Panc1 (cell line): Measurements from ENCODE around the gene FAM13C. TPM values are rescaled to one million over a fixed set of nuclear protein-coding genes. Genes with fewer than 3 reads are reported as not detected.

Experiments
- ATAC-seq: fragments of 200-7000 bp; cut with Tn5 transposase; 2 replicates; pipeline ENCODE4 v1.9.1; 2020; ENCODE audit warnings: mild to moderate bottlenecking, moderate library complexity
- BruUV-seq: library from RNA; stranded (reverse); fragments of 400-500 nt; replicated peaks from 2 replicates; lab custom pipeline; 2021; lab: Mats Ljungman, UMichigan
- CTCF ChIA-PET: fragments of 300-600 bp; sonication (Branson Sonifier 250); formaldehyde crosslinking; loops from one replicate; lab custom pipeline; 2022; ENCODE audit warnings: antibody characterized with exemption; lab: Charles Lee
- POLR2A ChIA-PET: fragments of 300-600 bp; sonication (Branson Sonifier 250); formaldehyde crosslinking; loops from one replicate; lab custom pipeline; 2022; ENCODE audit warnings: antibody characterized with exemption; lab: Charles Lee
- DNase-seq: peaks from one replicate; pipeline ENCODE4 v3.0.0-alpha.2; 2010; ENCODE audit warnings: low read depth, low spot score
- H3K27ac ChIP-seq: 2 replicates; pipeline ENCODE4 v1.5.1; 2011; ENCODE audit warnings: mild to moderate bottlenecking, low read length, inconsistent platforms
- H3K27me3 ChIP-seq: fragments of 200-500 bp; sonication (Bioruptor generic); 2 replicates; pipeline ENCODE4 v1.6.0; 2014; ENCODE audit warnings: low read length, inconsistent platforms; ENCODE audit not compliant: control insufficient read depth, insufficient read depth
- H3K36me3 ChIP-seq: fragments of 200-500 bp; sonication (Bioruptor generic); 2 replicates; pipeline ENCODE4 v1.5.1; 2014; ENCODE audit warnings: inconsistent platforms, mild to moderate bottlenecking, low read length, moderate library complexity; ENCODE audit not compliant: control insufficient read depth, insufficient read depth
- H3K4me1 ChIP-seq: 2 replicates; pipeline ENCODE4 v1.5.1; 2011; ENCODE audit warnings: inconsistent platforms, mild to moderate bottlenecking, low read length, moderate library complexity; ENCODE audit not compliant: control insufficient read depth, insufficient read depth
- H3K4me3 ChIP-seq, 2 experiments: 2 replicates each; pipeline ENCODE4 v1.5.1; 2011 to 2012; ENCODE audit warnings: low read depth in 2 of 2, low read length in 2 of 2, mild to moderate bottlenecking in 2 of 2, inconsistent platforms in 1 of 2, moderate library complexity in 1 of 2
- H3K9me3 ChIP-seq: fragments of 200-500 bp; sonication (Bioruptor generic); 2 replicates; pipeline ENCODE4 v1.5.1; 2014; ENCODE audit warnings: low read depth, mild to moderate bottlenecking, inconsistent platforms, low read length, moderate library complexity; ENCODE audit not compliant: control insufficient read depth, insufficient read depth
- POLR2AphosphoS5 ChIP-seq: IDR thresholded peaks from 2 replicates; pipeline ENCODE4 v1.6.1; 2012; ENCODE audit warnings: mild to moderate bottlenecking, low read depth, low read length, moderate library complexity
- SIN3A ChIP-seq: IDR thresholded peaks from 2 replicates; pipeline ENCODE4 v1.6.1; 2012; ENCODE audit warnings: low read depth, mild to moderate bottlenecking, low read length, moderate library complexity, borderline replicate concordance; ENCODE audit not compliant: insufficient read depth
- TCF7L2 ChIP-seq: IDR thresholded peaks from 2 replicates; pipeline ENCODE4 v1.6.1; 2011; ENCODE audit warnings: mild to moderate bottlenecking, low read depth, low read length, inconsistent platforms
- in situ Hi-C: cut with HindIII; loops from 2 replicates; pipeline ENCODE4 v1.10.0; 2016; ENCODE audit warnings: low sequenced_read_pairs, low pct_unique_long_range_greater_than_20kb
- intact Hi-C: fragments of 100-400 bp; cut with micrococcal nuclease; formaldehyde crosslinking; loops from one replicate; pipeline ENCODE4 v1.10.0; 2022; ENCODE audit not compliant: unreplicated experiment
- total RNA-seq: library from RNA; stranded (reverse); gene quantifications from one replicate; pipeline ENCODE4 v1.2.1, GENCODE V29; 2021; ENCODE audit not compliant: unreplicated experiment
- TF ChIP-seq, protein P1 (sequence below): fragments of 450-650 bp; IDR thresholded peaks from 2 replicates; pipeline ENCODE4 v1.5.1; 2017; ENCODE audit warnings: mild to moderate bottlenecking
- TF ChIP-seq, protein P2 (sequence below), 2 experiments: IDR thresholded peaks; 2 replicates each; pipeline ENCODE4 v1.6.1; 2011 to 2012; ENCODE audit warnings: low read depth in 2 of 2, control low read depth in 1 of 2, low read length in 1 of 2, mild to moderate bottlenecking in 1 of 2, moderate library complexity in 1 of 2; ENCODE audit not compliant: insufficient read depth in 1 of 2

FAM13C gene
- total RNA-seq, 1 experiment from 2014 or later, result not detected

DNA sequence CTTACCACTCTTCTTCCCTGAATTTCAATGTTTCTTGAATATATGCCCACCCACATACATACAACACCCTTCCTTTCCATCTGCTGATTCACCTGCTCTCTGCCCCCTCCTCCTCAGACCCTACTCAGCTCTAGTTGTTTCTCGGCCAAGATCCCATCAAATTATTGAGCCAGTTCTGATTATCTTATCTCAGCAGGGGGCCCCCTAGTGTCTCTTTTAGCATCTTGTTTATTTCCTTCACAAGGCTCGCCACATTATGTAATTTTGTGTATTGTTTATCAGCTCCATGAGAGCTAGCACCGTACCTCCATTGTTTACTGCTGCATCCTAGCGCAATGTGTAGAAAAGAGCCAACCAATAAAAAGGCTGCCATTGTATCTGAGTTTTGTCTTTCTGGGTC is 71.9 kb downstream of the FAM13C start:
- ChIA-PET POLR2A (no interaction called here), CTCF (no interaction called here)
- H3K27me3 ChIP-seq, result no peaks in the 10 kb centered on the region
- no peaks in the 10 kb centered on the region for H3K4me1 ChIP-seq
- H3K27ac ChIP-seq, result no peak overlapping the region
- ATAC-seq (no peak), DNase-seq (no peak)
- no peaks in the 10 kb centered on the region for H3K9me3 ChIP-seq
- TF ChIP-seq POLR2AphosphoS5, result no peak
- TF ChIP-seq, protein P1, sequence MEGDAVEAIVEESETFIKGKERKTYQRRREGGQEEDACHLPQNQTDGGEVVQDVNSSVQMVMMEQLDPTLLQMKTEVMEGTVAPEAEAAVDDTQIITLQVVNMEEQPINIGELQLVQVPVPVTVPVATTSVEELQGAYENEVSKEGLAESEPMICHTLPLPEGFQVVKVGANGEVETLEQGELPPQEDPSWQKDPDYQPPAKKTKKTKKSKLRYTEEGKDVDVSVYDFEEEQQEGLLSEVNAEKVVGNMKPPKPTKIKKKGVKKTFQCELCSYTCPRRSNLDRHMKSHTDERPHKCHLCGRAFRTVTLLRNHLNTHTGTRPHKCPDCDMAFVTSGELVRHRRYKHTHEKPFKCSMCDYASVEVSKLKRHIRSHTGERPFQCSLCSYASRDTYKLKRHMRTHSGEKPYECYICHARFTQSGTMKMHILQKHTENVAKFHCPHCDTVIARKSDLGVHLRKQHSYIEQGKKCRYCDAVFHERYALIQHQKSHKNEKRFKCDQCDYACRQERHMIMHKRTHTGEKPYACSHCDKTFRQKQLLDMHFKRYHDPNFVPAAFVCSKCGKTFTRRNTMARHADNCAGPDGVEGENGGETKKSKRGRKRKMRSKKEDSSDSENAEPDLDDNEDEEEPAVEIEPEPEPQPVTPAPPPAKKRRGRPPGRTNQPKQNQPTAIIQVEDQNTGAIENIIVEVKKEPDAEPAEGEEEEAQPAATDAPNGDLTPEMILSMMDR, result peak; percentile 7; the same call in 1 of the 2 replicates
- H3K4me3 ChIP-seq, result no peak overlapping the region
- in situ Hi-C loops (no loop called here), intact Hi-C loops (no loop called here)
- BruUV-seq, result no TSS peak
- no peaks in the 10 kb centered on the region for H3K36me3 ChIP-seq

DNA sequence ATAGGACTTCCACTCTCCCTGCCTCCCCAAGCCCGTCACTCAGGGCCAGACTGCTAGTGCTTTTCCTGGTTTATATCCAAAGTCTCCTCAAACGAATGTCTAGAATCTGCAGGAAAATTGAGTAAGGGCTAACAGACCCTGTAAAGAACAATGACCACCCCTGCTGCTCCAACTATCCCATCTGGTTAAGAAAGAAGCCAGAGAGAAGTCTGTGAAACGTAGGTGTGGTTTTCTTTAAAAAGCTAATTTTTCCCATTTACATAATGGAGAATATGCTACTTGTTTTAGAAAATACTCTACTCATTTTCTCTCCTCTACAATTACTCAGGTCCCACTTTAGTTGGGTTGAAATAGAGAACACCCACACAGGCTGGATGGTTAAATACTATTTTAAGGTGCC is 72.5 kb downstream of the FAM13C start:
- no TSS peak for BruUV-seq
- DNase-seq, result no peak
- Histone ChIP-seq H3K36me3 (no peaks in the 10 kb centered on the region), H3K4me3 (no peak overlapping the region), H3K27ac (no peak overlapping the region), H3K9me3 (no peaks in the 10 kb centered on the region), H3K27me3 (no peaks in the 10 kb centered on the region), H3K4me1 (no peaks in the 10 kb centered on the region)
- TF ChIP-seq POLR2AphosphoS5, result no peak
- TF ChIP-seq SIN3A, result no peak
- TF ChIP-seq TCF7L2, result no peak
- TF ChIP-seq, protein P1, result no peak
- TF ChIP-seq, protein P2, sequence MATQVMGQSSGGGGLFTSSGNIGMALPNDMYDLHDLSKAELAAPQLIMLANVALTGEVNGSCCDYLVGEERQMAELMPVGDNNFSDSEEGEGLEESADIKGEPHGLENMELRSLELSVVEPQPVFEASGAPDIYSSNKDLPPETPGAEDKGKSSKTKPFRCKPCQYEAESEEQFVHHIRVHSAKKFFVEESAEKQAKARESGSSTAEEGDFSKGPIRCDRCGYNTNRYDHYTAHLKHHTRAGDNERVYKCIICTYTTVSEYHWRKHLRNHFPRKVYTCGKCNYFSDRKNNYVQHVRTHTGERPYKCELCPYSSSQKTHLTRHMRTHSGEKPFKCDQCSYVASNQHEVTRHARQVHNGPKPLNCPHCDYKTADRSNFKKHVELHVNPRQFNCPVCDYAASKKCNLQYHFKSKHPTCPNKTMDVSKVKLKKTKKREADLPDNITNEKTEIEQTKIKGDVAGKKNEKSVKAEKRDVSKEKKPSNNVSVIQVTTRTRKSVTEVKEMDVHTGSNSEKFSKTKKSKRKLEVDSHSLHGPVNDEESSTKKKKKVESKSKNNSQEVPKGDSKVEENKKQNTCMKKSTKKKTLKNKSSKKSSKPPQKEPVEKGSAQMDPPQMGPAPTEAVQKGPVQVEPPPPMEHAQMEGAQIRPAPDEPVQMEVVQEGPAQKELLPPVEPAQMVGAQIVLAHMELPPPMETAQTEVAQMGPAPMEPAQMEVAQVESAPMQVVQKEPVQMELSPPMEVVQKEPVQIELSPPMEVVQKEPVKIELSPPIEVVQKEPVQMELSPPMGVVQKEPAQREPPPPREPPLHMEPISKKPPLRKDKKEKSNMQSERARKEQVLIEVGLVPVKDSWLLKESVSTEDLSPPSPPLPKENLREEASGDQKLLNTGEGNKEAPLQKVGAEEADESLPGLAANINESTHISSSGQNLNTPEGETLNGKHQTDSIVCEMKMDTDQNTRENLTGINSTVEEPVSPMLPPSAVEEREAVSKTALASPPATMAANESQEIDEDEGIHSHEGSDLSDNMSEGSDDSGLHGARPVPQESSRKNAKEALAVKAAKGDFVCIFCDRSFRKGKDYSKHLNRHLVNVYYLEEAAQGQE (IDR thresholded peaks at IDR 0.05; ENCODE audit: insufficient read depth in 1 of 2, low read depth in 2 of 2, low read length in 1 of 2), result no peak
- intact Hi-C loops (no loop called here), in situ Hi-C loops (no loop called here)
- ChIA-PET POLR2A (no interaction called here), CTCF (no interaction called here)
- no peak for ATAC-seq
